ENCODE measurements around the gene REXO1.

DNA sequence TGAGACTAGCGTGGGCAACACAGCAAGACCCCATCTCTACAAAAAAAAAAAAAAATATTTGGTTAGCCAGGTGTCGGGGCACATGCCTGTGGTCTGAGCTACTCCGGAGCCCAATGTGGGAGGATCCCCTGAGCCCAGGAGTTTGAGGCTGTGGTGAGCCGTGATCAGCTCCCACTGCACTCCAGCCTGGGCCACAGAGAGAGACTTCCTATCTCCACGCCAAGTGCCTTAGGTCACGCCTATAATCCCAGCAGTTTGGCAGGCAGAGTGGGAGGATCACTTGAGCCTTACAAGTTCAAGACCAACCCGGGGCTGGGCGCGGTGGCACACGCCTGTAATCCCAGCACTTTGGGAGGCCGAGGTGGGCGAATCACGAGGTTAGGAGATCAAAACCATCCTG, 48.2 kb upstream of the REXO1 start:
- TF ChIP-seq, protein P1, sequence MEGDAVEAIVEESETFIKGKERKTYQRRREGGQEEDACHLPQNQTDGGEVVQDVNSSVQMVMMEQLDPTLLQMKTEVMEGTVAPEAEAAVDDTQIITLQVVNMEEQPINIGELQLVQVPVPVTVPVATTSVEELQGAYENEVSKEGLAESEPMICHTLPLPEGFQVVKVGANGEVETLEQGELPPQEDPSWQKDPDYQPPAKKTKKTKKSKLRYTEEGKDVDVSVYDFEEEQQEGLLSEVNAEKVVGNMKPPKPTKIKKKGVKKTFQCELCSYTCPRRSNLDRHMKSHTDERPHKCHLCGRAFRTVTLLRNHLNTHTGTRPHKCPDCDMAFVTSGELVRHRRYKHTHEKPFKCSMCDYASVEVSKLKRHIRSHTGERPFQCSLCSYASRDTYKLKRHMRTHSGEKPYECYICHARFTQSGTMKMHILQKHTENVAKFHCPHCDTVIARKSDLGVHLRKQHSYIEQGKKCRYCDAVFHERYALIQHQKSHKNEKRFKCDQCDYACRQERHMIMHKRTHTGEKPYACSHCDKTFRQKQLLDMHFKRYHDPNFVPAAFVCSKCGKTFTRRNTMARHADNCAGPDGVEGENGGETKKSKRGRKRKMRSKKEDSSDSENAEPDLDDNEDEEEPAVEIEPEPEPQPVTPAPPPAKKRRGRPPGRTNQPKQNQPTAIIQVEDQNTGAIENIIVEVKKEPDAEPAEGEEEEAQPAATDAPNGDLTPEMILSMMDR (IDR thresholded peaks at IDR 0.05; ENCODE audit: low read length) = no peak
- TF ChIP-seq EZH2phosphoT487 (IDR thresholded peaks at IDR 0.05; ENCODE audit: low read length) (no peak), EZH2 (optimal IDR thresholded peaks at IDR 0.05; ENCODE audit: low read depth, low read length) (no peak)

Data from MM.1S (cell line).